IMR-90 (cell line): ENCODE results near the gene NUP93. TPM values are rescaled to one million over a fixed set of nuclear protein-coding genes. Genes with fewer than 3 reads are reported as not detected.

Source experiments
- ATAC-seq: fragments of 200-7000 bp; cut with Tn5 transposase; 2 replicates; pipeline ENCODE4 v1.9.1; 2020; ENCODE audit warnings: low read depth, mild to moderate bottlenecking, moderate library complexity
- BruUV-seq: library from RNA; stranded (reverse); fragments of 400-500 nt; replicated peaks from 2 replicates; lab custom pipeline; 2021; lab: Mats Ljungman, UMichigan
- CTCF ChIA-PET: fragments of 300-600 bp; formaldehyde crosslinking; extraction: SDS; loops from one replicate; lab custom pipeline; 2021; ENCODE audit warnings: antibody characterized with exemption; lab: Yijun Ruan, JAX
- POLR2A ChIA-PET: fragments of 300-600 bp; sonication (Branson Sonifier 250); formaldehyde crosslinking; loops from one replicate; lab custom pipeline; 2022; ENCODE audit warnings: antibody characterized with exemption; ENCODE audit not compliant: unreplicated experiment; lab: Charles Lee
- DNase-seq: peaks from one replicate; pipeline ENCODE4 v3.0.0; 2013
- H2AFZ ChIP-seq: replicated peaks from 2 replicates; pipeline ENCODE3; 2013; ENCODE audit warnings: low read length, mild to moderate bottlenecking; ENCODE audit not compliant: poor library complexity
- H2AK5ac ChIP-seq: 2 replicates; pipeline ENCODE4 v1.6.1; 2013; ENCODE audit warnings: low read depth, low read length, inconsistent platforms
- H2AK9ac ChIP-seq: replicated peaks from 2 replicates; pipeline ENCODE3; 2013; ENCODE audit warnings: mild to moderate bottlenecking, low read depth, low read length, moderate library complexity; ENCODE audit not compliant: poor library complexity
- H2BK120ac ChIP-seq: 2 replicates; pipeline ENCODE4 v1.6.1; 2013; ENCODE audit warnings: low read depth, low read length, inconsistent platforms
- H2BK15ac ChIP-seq: 3 replicates; pipeline ENCODE4 v1.6.1; 2013; ENCODE audit warnings: low read depth, low read length, inconsistent platforms
- H2BK20ac ChIP-seq: 2 replicates; pipeline ENCODE4 v1.6.1; 2013; ENCODE audit warnings: low read depth, mild to moderate bottlenecking, inconsistent platforms, low read length, moderate library complexity
- H2BK5ac ChIP-seq: 2 replicates; pipeline ENCODE4 v1.6.1; 2013; ENCODE audit warnings: mild to moderate bottlenecking, low read depth, low read length, inconsistent platforms; ENCODE audit not compliant: poor library complexity, severe bottlenecking
- H3K14ac ChIP-seq: replicated peaks from 2 replicates; pipeline ENCODE4 v1.6.1; 2013; ENCODE audit warnings: low read depth, low read length, inconsistent platforms
- H3K18ac ChIP-seq: 2 replicates; pipeline ENCODE4 v1.6.1; 2013; ENCODE audit warnings: low read depth, low read length, control low read depth
- H3K23ac ChIP-seq: 2 replicates; pipeline ENCODE4 v1.6.1; 2013; ENCODE audit warnings: low read depth, low read length, inconsistent platforms
- H3K27ac ChIP-seq: 2 replicates; pipeline ENCODE4 v1.5.1; 2013; ENCODE audit warnings: mild to moderate bottlenecking, control low read depth, low read length; ENCODE audit not compliant: insufficient read depth
- H3K27me3 ChIP-seq: 2 replicates; pipeline ENCODE4 v1.6.1; 2013; ENCODE audit warnings: low read length; ENCODE audit not compliant: control insufficient read depth, insufficient read depth
- H3K36me3 ChIP-seq: 2 replicates; pipeline ENCODE4 v1.6.1; 2013; ENCODE audit warnings: low read length, mixed read lengths; ENCODE audit not compliant: control insufficient read depth, insufficient read depth
- H3K4ac ChIP-seq: 2 replicates; pipeline ENCODE4 v1.6.1; 2013; ENCODE audit warnings: low read depth, low read length, inconsistent platforms
- H3K4me1 ChIP-seq: 2 replicates; pipeline ENCODE4 v1.6.1; 2013; ENCODE audit warnings: low read length, mixed read lengths; ENCODE audit not compliant: control insufficient read depth, insufficient read depth
- H3K4me2 ChIP-seq: 2 replicates; pipeline ENCODE4 v1.6.1; 2013; ENCODE audit warnings: low read depth, mild to moderate bottlenecking, control low read depth, low read length, moderate library complexity
- H3K4me3 ChIP-seq: 2 replicates; pipeline ENCODE4 v1.5.1; 2013; ENCODE audit warnings: low read depth, mild to moderate bottlenecking, control low read depth, low read length, moderate library complexity; ENCODE audit not compliant: insufficient read depth
- H3K56ac ChIP-seq: 2 replicates; pipeline ENCODE4 v1.6.1; 2013; ENCODE audit warnings: low read length, inconsistent platforms; ENCODE audit not compliant: insufficient read depth; ENCODE audit errors: extremely low read depth
- H3K79me1 ChIP-seq, 2 experiments: 2 replicates each; pipeline ENCODE4 v1.6.1; 2013; ENCODE audit warnings: low read length in 2 of 2, inconsistent platforms in 1 of 2, low read depth in 1 of 2
- H3K9ac ChIP-seq: 2 replicates; pipeline ENCODE4 v1.6.1; 2013; ENCODE audit warnings: low read depth, low read length, control low read depth
- H3K9me1 ChIP-seq: 2 replicates; pipeline ENCODE4 v1.6.1; 2013; ENCODE audit warnings: low read length, inconsistent platforms; ENCODE audit not compliant: insufficient read depth
- H3K9me3 ChIP-seq: 2 replicates; pipeline ENCODE4 v1.6.1; 2013; ENCODE audit warnings: low read length; ENCODE audit not compliant: control insufficient read depth, insufficient read depth
- H4K20me1 ChIP-seq: 2 replicates; pipeline ENCODE4 v1.6.1; 2013; ENCODE audit warnings: low read length, inconsistent platforms; ENCODE audit not compliant: insufficient read depth
- H4K5ac ChIP-seq: 2 replicates; pipeline ENCODE4 v1.6.1; 2013; ENCODE audit warnings: mild to moderate bottlenecking, low read depth, low read length, control low read depth
- H4K8ac ChIP-seq, 2 experiments: 2 replicates each; pipeline ENCODE4 v1.6.1; 2013; ENCODE audit warnings: low read depth in 2 of 2, low read length in 2 of 2, control low read depth in 1 of 2, inconsistent platforms in 1 of 2
- H4K91ac ChIP-seq: 2 replicates; pipeline ENCODE4 v1.6.1; 2013; ENCODE audit warnings: low read depth, low read length, inconsistent platforms; ENCODE audit not compliant: insufficient read depth
- BHLHE40 ChIP-seq: fragments of 150-350 bp; IDR thresholded peaks from 2 replicates; pipeline ENCODE4 v1.6.1; 2016; ENCODE audit warnings: mild to moderate bottlenecking, low read depth, low read length
- ELK1 ChIP-seq: fragments of 150-350 bp; IDR thresholded peaks from 2 replicates; pipeline ENCODE4 v1.6.1; 2016; ENCODE audit warnings: low read depth, mild to moderate bottlenecking, low read length, moderate library complexity, borderline replicate concordance
- FOS ChIP-seq: fragments of 150-350 bp; IDR thresholded peaks from 2 replicates; pipeline ENCODE4 v1.6.1; 2016; ENCODE audit warnings: low read depth, low read length
- MAFK ChIP-seq: IDR thresholded peaks from 2 replicates; pipeline ENCODE4 v1.6.1; 2012; ENCODE audit warnings: low read depth, low read length, improper control_type of control experiment
- MAZ ChIP-seq: IDR thresholded peaks from 2 replicates; pipeline ENCODE4 v1.6.1; 2012; ENCODE audit warnings: low read depth, mild to moderate bottlenecking, low read length, improper control_type of control experiment, moderate library complexity, borderline replicate concordance
- MXI1 ChIP-seq: IDR thresholded peaks from 2 replicates; pipeline ENCODE4 v1.6.1; 2012; ENCODE audit warnings: low read depth, mild to moderate bottlenecking, low read length, moderate library complexity, borderline replicate concordance
- NFE2L2 ChIP-seq: fragments of 150-350 bp; IDR thresholded peaks from 2 replicates; pipeline ENCODE4 v1.6.1; 2016; ENCODE audit warnings: low read depth, mild to moderate bottlenecking, low read length
- RAD21 ChIP-seq: IDR thresholded peaks from 2 replicates; pipeline ENCODE4 v1.6.1; 2012; ENCODE audit warnings: low read length, improper control_type of control experiment
- SMC3 ChIP-seq: fragments of 150-350 bp; IDR thresholded peaks from 2 replicates; pipeline ENCODE4 v1.6.1; 2016; ENCODE audit warnings: low read depth, mild to moderate bottlenecking, antibody characterized with exemption, low read length, moderate library complexity
- WGBS, 2 experiments: methylation state at CpG; one replicate each; pipeline versions ENCODE4 v1.1.5 to v1.1.7; 2013; ENCODE audit warnings: missing lambda C conversion rate in 2 of 2; ENCODE audit not compliant: insufficient read length in 1 of 2; ENCODE audit errors: extremely low coverage in 2 of 2; 5-methylcytosine and 5-hydroxymethylcytosine counted together
- dilution Hi-C: fragments of 300-500 bp; cut with HindIII; formaldehyde crosslinking; loops from one replicate; pipeline ENCODE4 v1.14.3; 2018; ENCODE audit warnings: low sequenced_read_pairs; ENCODE audit not compliant: unreplicated experiment
- in situ Hi-C: fragments of 300-500 bp; cut with MboI; formaldehyde crosslinking; loops from 3 replicates; pipeline ENCODE4 v1.14.3; 2019; ENCODE audit warnings: low sequenced_read_pairs, inconsistent platforms, mixed read lengths
- intact Hi-C: fragments of 100-400 bp; cut with micrococcal nuclease; formaldehyde crosslinking; loops from 2 replicates; pipeline ENCODE4 v1.10.0; 2022
- polyA plus RNA-seq, 3 experiments: library from polyadenylated mRNA; depleted of rRNA; stranded (reverse); fragments of >200 nt; gene quantifications; 2 replicates each; pipeline ENCODE4 v1.2.3, GENCODE V29; 2012; ENCODE audit warnings: low replicate concordance in 1 of 3
- total RNA-seq: library from RNA; depleted of rRNA; stranded (reverse); fragments of >200 nt; gene quantifications from 2 replicates; pipeline ENCODE4 v1.2.3, GENCODE V29; 2012

NUP93 gene
- total and polyA plus RNA-seq, 2 of the 4 experiments (the other 2 are of a cell fraction) = 54.6 to 72.6 TPM

DNA sequence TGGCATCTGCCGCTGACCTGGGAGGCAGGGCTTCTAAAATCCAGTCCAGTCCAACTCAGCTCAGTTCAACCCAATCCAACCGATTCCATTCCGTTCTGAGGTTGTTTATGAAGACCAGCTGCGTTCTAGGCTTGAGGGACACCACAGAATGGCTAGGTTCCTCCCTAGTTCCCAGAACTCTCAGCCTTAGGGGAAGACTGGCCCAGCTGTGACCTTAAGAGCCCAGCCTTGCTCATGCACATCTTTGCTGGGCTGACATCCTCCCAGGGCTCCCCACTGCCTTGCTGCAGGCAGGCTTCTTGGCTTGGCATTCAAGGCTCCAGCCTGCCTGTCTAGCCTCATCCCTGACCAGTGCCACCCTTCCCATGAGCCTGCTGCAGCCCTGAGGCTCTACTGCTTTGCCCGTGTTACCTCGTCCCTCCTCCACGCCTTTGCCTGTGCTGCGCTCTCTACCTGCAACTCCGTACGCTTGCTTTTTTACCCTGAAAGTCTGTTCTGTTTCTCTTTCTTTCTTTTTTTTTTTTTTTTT lies 143.0 kb downstream of the NUP93 start:
- Histone ChIP-seq H2BK20ac (no peak overlapping the region), H3K9me3 (no peaks in the 10 kb centered on the region), H4K5ac (no peak overlapping the region), H3K23ac (no peak overlapping the region), H3K4me3 (no peak overlapping the region), H4K8ac (no peak overlapping the region), H3K56ac (no peak overlapping the region), H3K9me1 (no peaks in the 10 kb centered on the region; the same call in 1 of the 2 replicates), H3K27me3 (no peaks in the 10 kb centered on the region), H4K91ac (no peak overlapping the region), H2BK5ac (no peak overlapping the region), H4K20me1 (no peaks in the 10 kb centered on the region), H2AFZ (no peak overlapping the region), H2BK15ac (no peak overlapping the region), H3K36me3 (no peaks in the 10 kb centered on the region), H3K27ac (no peak overlapping the region), H2BK120ac (no peak overlapping the region), H3K18ac (no peak overlapping the region), H3K79me1 (no peaks in the 10 kb centered on the region), H3K4me2 (no peak overlapping the region), H3K4me1 (no peaks in the 10 kb centered on the region), H3K14ac (no peak overlapping the region), H2AK9ac (no peak overlapping the region), H2AK5ac (no peak overlapping the region), H3K9ac (no peak overlapping the region), H3K4ac (no peak overlapping the region)
- ChIA-PET POLR2A (no interaction called here), CTCF (no interaction called here)
- WGBS, 2 experiments = 96% methylated on average over 4 of the region's 10 CpGs; no CpG with 5 or more reads in 1 of the 2 experiments
- BruUV-seq = no TSS peak
- intact Hi-C loops (no loop called here), dilution Hi-C loops (no loop called here), in situ Hi-C loops (no loop called here)
- no peak for ATAC-seq
- DNase-seq = no peak
- no peak for TF ChIP-seq MXI1
- no peak for TF ChIP-seq BHLHE40
- no peak for TF ChIP-seq MAZ
- no peak for TF ChIP-seq SMC3
- no peak for TF ChIP-seq MAFK
- no peak for TF ChIP-seq ELK1
- no peak for TF ChIP-seq NFE2L2
- no peak for TF ChIP-seq FOS
- TF ChIP-seq RAD21 = no peak
